Body of pancreas (tissue), 4 donors: ENCODE results near the gene ADAMTSL3.

Experiments
- POLR2A ChIP-seq, 3 donors: fragments of 450-650 bp; IDR thresholded peaks; one replicate each; pipeline ENCODE4 v1.6.1; 2016; ENCODE audit warnings: antibody characterized with exemption in 3 of 3, mild to moderate bottlenecking in 2 of 3
- TF ChIP-seq, protein P1 (sequence below), 7 experiments: fragments of 450-650 bp in 4 of 7; fragments of 200-600 bp in 3 of 7; sonication (generic) in 3 of 7; IDR thresholded peaks; one replicate each; pipeline ENCODE4 v1.5.1; 2016 to 2019; ENCODE audit warnings: antibody characterized with exemption in 7 of 7

DNA sequence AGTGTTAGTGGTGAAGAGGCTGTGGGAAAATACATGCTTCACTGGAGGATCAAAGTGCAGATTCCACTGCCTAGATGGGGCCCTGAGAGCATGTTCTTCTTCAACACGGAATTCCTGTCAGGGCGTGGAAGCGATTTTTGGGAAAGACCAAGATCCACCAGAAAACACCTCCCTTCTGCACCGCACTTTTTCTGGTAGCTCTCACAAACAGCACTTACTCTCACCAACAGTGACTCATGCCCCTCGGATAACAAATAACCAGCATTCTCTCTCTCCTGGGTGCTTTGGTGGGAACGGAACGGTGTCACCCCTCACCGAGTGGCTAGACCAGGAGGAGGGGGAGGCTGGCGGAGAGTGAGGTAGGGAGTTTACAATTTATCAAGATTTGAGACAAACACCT, 40.1 kb downstream of the ADAMTSL3 start:
- TF ChIP-seq, protein P1, sequence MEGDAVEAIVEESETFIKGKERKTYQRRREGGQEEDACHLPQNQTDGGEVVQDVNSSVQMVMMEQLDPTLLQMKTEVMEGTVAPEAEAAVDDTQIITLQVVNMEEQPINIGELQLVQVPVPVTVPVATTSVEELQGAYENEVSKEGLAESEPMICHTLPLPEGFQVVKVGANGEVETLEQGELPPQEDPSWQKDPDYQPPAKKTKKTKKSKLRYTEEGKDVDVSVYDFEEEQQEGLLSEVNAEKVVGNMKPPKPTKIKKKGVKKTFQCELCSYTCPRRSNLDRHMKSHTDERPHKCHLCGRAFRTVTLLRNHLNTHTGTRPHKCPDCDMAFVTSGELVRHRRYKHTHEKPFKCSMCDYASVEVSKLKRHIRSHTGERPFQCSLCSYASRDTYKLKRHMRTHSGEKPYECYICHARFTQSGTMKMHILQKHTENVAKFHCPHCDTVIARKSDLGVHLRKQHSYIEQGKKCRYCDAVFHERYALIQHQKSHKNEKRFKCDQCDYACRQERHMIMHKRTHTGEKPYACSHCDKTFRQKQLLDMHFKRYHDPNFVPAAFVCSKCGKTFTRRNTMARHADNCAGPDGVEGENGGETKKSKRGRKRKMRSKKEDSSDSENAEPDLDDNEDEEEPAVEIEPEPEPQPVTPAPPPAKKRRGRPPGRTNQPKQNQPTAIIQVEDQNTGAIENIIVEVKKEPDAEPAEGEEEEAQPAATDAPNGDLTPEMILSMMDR (IDR thresholded peaks at IDR 0.05), result no peak
- TF ChIP-seq POLR2A (IDR thresholded peaks at IDR 0.05), result no peak
